GM23338 (cell line): ENCODE measurements around the gene DBF4B.

Source experiments
- CTCF ChIP-seq, 2 experiments: fragments of 200-600 bp in 1 of 2; sonication (generic) in 1 of 2; conservative IDR thresholded peaks; 2 replicates each; pipeline versions ENCODE4 v1.5.1 to v1.6.1; 2016 to 2017; ENCODE audit warnings: antibody characterized with exemption in 2 of 2, low read depth in 2 of 2, mild to moderate bottlenecking in 2 of 2, moderate library complexity in 1 of 2
- EZH2 ChIP-seq: fragments of 200-600 bp; sonication (generic); IDR thresholded peaks from one replicate; pipeline ENCODE4 v1.8.0; 2017; ENCODE audit warnings: antibody characterized with exemption, mild to moderate bottlenecking, low read depth; ENCODE audit not compliant: unreplicated experiment
- EZH2phosphoT487 ChIP-seq: fragments of 200-600 bp; sonication (generic); IDR thresholded peaks from one replicate; pipeline ENCODE4 v1.8.1; 2018; ENCODE audit warnings: antibody characterized with exemption; ENCODE audit not compliant: unreplicated experiment
- POLR2AphosphoS5 ChIP-seq: IDR thresholded peaks from 2 replicates; pipeline ENCODE4 v1.6.1; 2016; ENCODE audit warnings: antibody characterized with exemption, low read depth

- no peak for TF ChIP-seq CTCF (conservative IDR thresholded peaks at IDR 0.05; ENCODE audit: low read depth in 2 of 2)
- no peak for TF ChIP-seq EZH2
- TF ChIP-seq POLR2AphosphoS5, result no peak
- no peak for TF ChIP-seq EZH2phosphoT487
These were observed 59.0 kb downstream of the DBF4B start for GRCh38 chr17:44767493-44767892.
